Fibroblast of lung (primary cell): ENCODE measurements around the gene FER.

Experiments
- CTCF ChIP-seq, 2 donors: IDR thresholded peaks in 1 of 2; conservative IDR thresholded peaks in 1 of 2; 1 replicate in 1 of 2; 2 replicates in 1 of 2; pipeline ENCODE4 v1.5.1; 2011 to 2012; ENCODE audit warnings: low read length in 2 of 2, control low read depth in 1 of 2, inconsistent platforms in 1 of 2, low read depth in 1 of 2, mild to moderate bottlenecking in 1 of 2
- EZH2 ChIP-seq: IDR thresholded peaks from 2 replicates; pipeline ENCODE4 v1.5.1; 2012; ENCODE audit warnings: low read length, control low read depth, mild to moderate bottlenecking; ENCODE audit errors: missing control alignments

GRCh38 chr5:109126481-109126880 is 378.8 kb downstream of the FER start:
- TF ChIP-seq CTCF (conservative IDR thresholded peaks at IDR 0.05 in 1 of 2, IDR thresholded peaks at IDR 0.05 in 1 of 2; ENCODE audit: low read depth in 1 of 2, low read length in 2 of 2), result no peak
- no peak for TF ChIP-seq EZH2
